ENCODE measurements around the gene CYYR1.

GRCh38 chr21:26557106-26557505 is 16.0 kb downstream of the CYYR1 start:
- TF ChIP-seq, protein P1, sequence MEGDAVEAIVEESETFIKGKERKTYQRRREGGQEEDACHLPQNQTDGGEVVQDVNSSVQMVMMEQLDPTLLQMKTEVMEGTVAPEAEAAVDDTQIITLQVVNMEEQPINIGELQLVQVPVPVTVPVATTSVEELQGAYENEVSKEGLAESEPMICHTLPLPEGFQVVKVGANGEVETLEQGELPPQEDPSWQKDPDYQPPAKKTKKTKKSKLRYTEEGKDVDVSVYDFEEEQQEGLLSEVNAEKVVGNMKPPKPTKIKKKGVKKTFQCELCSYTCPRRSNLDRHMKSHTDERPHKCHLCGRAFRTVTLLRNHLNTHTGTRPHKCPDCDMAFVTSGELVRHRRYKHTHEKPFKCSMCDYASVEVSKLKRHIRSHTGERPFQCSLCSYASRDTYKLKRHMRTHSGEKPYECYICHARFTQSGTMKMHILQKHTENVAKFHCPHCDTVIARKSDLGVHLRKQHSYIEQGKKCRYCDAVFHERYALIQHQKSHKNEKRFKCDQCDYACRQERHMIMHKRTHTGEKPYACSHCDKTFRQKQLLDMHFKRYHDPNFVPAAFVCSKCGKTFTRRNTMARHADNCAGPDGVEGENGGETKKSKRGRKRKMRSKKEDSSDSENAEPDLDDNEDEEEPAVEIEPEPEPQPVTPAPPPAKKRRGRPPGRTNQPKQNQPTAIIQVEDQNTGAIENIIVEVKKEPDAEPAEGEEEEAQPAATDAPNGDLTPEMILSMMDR (conservative IDR thresholded peaks at IDR 0.05; ENCODE audit: low read depth, low read length) = no peak
- no peak for TF ChIP-seq EZH2 (IDR thresholded peaks at IDR 0.05; ENCODE audit: low read length, unreplicated experiment)
